BLaER1 (cell line): Measurements from ENCODE around the gene VEGFC.

ENCODE experiments used
- H3K27ac ChIP-seq: shearing (Covaris generic); formaldehyde crosslinking; 2 replicates; pipeline ENCODE4 v1.8.1; 2022
- H3K27me3 ChIP-seq: shearing (Covaris generic); formaldehyde crosslinking; 2 replicates; pipeline ENCODE4 v1.8.1; 2022
- H3K36me3 ChIP-seq: shearing (Covaris generic); formaldehyde crosslinking; 2 replicates; pipeline ENCODE4 v1.8.1; 2022
- H3K4me1 ChIP-seq: shearing (Covaris generic); formaldehyde crosslinking; 2 replicates; pipeline ENCODE4 v1.8.1; 2022
- H3K4me2 ChIP-seq: shearing (Covaris generic); formaldehyde crosslinking; 2 replicates; pipeline ENCODE4 v1.8.1; 2022
- H3K4me3 ChIP-seq: shearing (Covaris generic); formaldehyde crosslinking; 2 replicates; pipeline ENCODE4 v1.8.1; 2022
- H3K9ac ChIP-seq: shearing (Covaris generic); formaldehyde crosslinking; 2 replicates; pipeline ENCODE4 v1.8.1; 2022
- H3K9me3 ChIP-seq: shearing (Covaris generic); formaldehyde crosslinking; 2 replicates; pipeline ENCODE4 v1.8.1; 2022
- H4K20me1 ChIP-seq: shearing (Covaris generic); formaldehyde crosslinking; 2 replicates; pipeline ENCODE4 v1.8.1; 2022
- Cebpa-rat ChIP-seq: shearing (Covaris generic); IDR thresholded peaks from 2 replicates; pipeline ENCODE4 v1.8.1; 2022

VEGFC gene, protein sequence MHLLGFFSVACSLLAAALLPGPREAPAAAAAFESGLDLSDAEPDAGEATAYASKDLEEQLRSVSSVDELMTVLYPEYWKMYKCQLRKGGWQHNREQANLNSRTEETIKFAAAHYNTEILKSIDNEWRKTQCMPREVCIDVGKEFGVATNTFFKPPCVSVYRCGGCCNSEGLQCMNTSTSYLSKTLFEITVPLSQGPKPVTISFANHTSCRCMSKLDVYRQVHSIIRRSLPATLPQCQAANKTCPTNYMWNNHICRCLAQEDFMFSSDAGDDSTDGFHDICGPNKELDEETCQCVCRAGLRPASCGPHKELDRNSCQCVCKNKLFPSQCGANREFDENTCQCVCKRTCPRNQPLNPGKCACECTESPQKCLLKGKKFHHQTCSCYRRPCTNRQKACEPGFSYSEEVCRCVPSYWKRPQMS

DNA sequence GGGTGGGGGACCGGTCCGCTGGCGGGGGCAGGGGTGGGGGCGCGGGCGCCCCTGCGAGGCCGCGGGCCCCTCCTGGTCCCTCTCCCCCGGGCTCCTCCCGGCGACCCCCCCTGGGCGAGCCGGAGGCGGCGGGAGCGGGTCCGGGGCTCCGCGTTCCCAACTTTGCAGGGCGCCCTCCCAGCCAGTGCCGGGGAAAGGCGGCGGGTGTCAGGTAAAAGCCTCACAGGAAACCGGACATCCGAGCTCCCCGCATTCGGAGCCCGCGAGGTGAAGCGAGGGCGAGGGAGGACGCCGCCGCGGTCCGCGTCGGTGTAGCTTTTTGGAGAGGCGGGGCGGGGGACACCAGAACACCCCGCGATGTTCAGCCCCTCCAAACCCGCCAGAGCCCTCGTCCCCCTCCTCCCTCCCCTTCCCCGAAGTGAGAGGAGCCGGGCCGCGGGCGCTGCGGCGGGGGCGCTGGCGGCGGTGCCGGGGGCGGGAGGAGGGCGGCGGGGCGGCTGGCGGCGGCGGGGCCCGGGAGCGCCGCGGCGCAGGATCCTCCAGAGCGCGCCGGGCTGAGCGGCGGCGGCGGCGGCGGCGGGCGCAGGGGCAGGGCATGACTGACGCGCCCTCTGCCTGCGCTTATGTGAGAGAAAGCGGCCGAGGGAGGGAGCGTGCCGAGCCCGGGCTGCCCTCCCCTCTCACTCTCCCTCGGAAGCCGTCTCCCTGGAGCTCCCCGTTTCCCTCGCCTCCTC lies at the start of gene VEGFC:
VEGFC (minus strand) TSS at position 597 of the 734 bp plus-strand sequence. CDS start 611 bp downstream, outside the sequence.
- H4K20me1 ChIP-seq, result no peaks in the 10 kb centered on the region
- H3K27ac ChIP-seq, result no peak within 1 kb of the TSS
- H3K9me3 ChIP-seq, result no peaks in the 10 kb centered on the region
- peak within 1 kb of the TSS; percentile 64; the same call in 1 of the 2 replicates for H3K9ac ChIP-seq
- no peaks in the 10 kb centered on the region for H3K36me3 ChIP-seq
- peaks cover 16% of the 10 kb centered on the region for H3K27me3 ChIP-seq
- no peak for TF ChIP-seq Cebpa-rat
- peak within 1 kb of the TSS; percentile 87 for H3K4me2 ChIP-seq
- peak within 1 kb of the TSS; percentile 69 for H3K4me3 ChIP-seq
- peaks cover 6% of the 10 kb centered on the region for H3K4me1 ChIP-seq

GRCh38 chr4:176841711-176842112 lies 49.0 kb upstream of the VEGFC start:
- Histone ChIP-seq H3K27me3 (no peaks in the 10 kb centered on the region), H3K36me3 (no peaks in the 10 kb centered on the region), H3K4me1 (peaks cover 36% of the 10 kb centered on the region), H3K9me3 (peaks cover 14% of the 10 kb centered on the region), H3K27ac (no peak overlapping the region), H3K4me3 (no peak overlapping the region), H4K20me1 (no peaks in the 10 kb centered on the region), H3K9ac (no peak overlapping the region), H3K4me2 (no peak overlapping the region)
- no peak for TF ChIP-seq Cebpa-rat

DNA sequence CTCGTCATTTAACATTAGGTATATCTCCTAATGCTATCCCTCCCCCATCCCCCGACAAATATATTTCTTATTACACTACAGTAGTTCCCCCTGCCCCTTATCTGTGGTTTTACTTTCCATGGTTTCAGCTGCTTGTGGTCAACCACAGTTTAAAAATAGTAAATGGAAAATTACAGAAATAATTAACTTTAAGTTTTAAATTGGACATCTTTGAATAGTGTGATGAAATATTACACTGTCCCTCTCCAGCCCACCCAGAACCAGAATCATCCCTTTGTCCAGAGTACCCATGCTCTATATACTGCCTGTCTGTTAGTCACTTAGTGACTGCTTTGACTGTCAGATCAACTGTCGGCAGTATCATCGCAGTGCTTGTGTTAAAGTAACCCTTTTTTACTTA lies 47.4 kb upstream of the VEGFC start:
- Histone ChIP-seq H3K4me3 (no peak overlapping the region), H3K27ac (peak overlapping the region; percentile 16; the same call in 1 of the 2 replicates), H3K9me3 (peaks cover 4% of the 10 kb centered on the region), H4K20me1 (no peaks in the 10 kb centered on the region), H3K36me3 (no peaks in the 10 kb centered on the region), H3K4me1 (peaks cover 36% of the 10 kb centered on the region), H3K27me3 (no peaks in the 10 kb centered on the region), H3K4me2 (peak overlapping the region; percentile 59), H3K9ac (no peak overlapping the region)
- no peak for TF ChIP-seq Cebpa-rat

DNA sequence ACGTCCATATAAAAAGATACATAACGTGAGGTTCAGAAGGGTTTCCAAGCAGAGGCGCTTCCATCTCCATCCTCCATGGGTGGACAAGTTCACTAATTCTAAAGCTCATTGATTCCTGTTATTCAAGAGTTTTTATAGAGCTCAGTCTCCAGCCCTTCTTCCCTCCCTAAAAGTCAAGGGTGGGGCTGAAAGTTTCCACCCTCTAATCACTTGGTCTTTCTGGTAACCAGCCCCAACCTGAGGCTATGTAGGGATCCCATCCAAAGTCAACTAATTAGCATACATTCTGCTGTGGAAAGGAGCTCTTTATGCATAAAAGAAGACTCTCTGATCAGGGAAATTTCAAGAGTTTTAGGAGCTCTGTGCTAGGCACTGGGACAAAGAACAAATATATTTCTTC lies 46.9 kb upstream of the VEGFC start:
- H3K4me2 ChIP-seq, result peak overlapping the region; percentile 59
- H3K9me3 ChIP-seq, result peaks cover 3% of the 10 kb centered on the region
- no peaks in the 10 kb centered on the region for H3K36me3 ChIP-seq
- no peak overlapping the region for H3K27ac ChIP-seq
- no peak overlapping the region for H3K9ac ChIP-seq
- H4K20me1 ChIP-seq, result no peaks in the 10 kb centered on the region
- peaks cover 36% of the 10 kb centered on the region for H3K4me1 ChIP-seq
- no peak for TF ChIP-seq Cebpa-rat
- H3K4me3 ChIP-seq, result no peak overlapping the region
- no peaks in the 10 kb centered on the region for H3K27me3 ChIP-seq

DNA sequence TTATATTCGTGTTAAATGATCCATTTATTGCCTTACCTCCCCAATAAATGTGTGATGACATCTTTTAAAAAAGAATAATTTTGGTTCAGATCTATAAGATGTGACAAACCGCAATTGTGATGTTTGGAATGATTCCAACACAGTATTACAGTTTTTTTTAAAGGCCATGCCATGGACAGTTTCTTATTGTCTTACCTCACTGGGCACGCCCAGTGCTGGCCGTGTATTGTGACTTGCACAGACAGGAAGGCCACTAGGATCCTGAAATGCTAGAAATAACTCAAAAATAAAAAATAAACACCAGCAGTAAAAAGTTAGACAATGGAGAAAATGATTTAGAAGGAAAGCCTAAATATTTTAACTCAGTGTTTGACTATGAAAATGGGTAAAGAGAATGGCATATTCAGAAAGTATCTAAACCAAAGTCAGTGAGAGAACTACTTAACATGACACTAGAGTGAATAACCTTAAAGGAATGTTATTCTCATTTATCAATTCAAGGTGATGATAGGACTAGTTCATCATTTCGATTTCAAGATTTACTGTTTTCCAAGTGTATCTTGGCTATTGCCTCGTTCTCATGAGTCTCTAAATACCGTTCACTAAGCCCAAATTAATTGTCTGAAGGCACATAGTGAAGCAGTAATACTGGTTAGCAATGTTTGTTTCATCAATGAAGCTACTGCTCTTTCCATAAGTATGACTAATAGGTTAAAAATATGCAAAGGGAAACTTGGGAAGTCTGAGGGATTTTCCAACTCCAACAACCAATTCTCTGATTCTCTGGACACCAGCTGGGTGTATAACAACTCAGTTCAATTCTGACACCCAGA lies 46.1 kb upstream of the VEGFC start:
- H3K9ac ChIP-seq, result no peak overlapping the region
- H3K27ac ChIP-seq, result no peak overlapping the region
- no peaks in the 10 kb centered on the region for H3K36me3 ChIP-seq
- H3K4me2 ChIP-seq, result peak overlapping the region; percentile 59
- H4K20me1 ChIP-seq, result no peaks in the 10 kb centered on the region
- TF ChIP-seq Cebpa-rat, result no peak
- no peaks in the 10 kb centered on the region for H3K27me3 ChIP-seq
- no peak overlapping the region for H3K4me3 ChIP-seq
- no peaks in the 10 kb centered on the region; the same call in 1 of the 2 replicates for H3K9me3 ChIP-seq
- peaks cover 36% of the 10 kb centered on the region for H3K4me1 ChIP-seq

DNA sequence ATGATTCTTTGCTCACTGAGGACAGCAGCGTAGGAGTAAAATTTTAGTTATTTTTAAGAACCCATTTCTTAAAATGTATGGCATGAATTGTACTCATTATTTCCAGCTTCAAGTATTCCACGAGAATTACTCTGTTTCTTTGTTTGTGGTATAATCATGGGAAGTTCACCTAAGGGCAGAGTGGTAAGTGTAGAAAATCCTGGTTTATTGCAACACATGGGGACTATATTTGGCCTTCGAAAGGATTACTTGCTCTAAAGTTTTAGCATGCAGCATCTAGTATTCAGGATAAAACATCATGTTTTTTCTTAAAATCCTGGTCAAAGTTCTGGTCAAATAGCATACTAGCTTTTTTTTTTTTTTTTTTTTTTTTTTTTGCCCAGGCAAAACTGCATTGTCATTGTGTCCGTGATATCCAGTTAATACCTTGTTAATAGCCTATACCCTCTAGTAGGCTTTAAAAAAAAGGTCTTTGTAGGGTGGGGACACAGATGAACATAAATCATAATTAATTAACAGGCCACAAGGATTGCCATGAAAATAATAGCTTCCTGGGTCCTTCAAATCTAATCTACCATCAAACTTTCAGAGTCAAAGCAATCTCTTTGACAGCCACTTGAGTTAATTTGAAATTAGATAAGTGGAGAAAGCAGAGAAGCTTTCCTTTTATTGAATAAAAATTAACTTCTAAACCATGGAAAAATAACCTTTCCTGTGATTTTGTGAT lies 44.6 kb upstream of the VEGFC start:
- Histone ChIP-seq H3K4me1 (peaks cover 42% of the 10 kb centered on the region), H3K36me3 (no peaks in the 10 kb centered on the region), H3K4me2 (no peak overlapping the region), H3K27me3 (no peaks in the 10 kb centered on the region), H3K27ac (no peak overlapping the region), H4K20me1 (no peaks in the 10 kb centered on the region), H3K9ac (no peak overlapping the region), H3K4me3 (no peak overlapping the region), H3K9me3 (no peaks in the 10 kb centered on the region; the same call in 1 of the 2 replicates)
- no peak for TF ChIP-seq Cebpa-rat

- TF ChIP-seq Cebpa-rat, result no peak
These were observed 41.8 kb upstream of the VEGFC start for GRCh38 chr4:176834531-176834930.

DNA sequence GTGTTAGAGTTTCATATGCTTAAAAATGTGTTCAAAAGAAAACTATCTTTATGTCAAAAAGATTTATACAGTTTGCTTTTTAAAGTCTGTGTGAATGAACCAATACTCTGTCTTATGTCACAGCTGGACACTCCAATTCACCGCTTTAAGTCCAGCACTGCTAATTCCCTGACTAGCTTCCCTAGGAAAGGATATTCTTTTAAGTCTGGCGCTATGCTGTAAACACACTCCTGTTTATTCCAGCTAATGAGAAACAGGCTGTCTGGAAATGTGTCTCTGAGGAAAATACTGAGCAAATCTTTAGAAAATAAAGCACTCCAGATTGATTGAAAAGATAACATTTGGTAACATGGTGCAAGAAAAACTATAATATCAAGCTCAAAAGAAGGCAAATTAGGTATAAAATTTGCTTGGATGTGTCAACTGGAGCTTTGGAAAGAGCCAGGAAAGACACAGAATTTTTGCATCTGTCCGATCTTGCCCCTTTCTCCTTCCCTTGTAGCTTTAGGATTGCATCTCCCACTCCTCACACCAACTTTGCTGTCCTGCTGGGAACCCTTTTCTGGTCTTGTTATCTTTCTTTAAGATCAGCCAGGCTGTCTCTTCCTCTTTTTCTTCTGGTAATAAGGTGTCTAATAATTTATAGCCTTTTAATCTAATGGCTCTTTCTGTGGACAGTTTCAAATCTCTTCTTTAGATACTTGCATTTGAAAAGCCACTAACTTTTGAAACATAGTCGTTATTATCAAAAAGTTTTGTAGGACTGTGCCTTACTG lies 40.9 kb upstream of the VEGFC start:
- no peaks in the 10 kb centered on the region for H4K20me1 ChIP-seq
- no peak overlapping the region for H3K27ac ChIP-seq
- no peaks in the 10 kb centered on the region for H3K9me3 ChIP-seq
- H3K4me2 ChIP-seq, result no peak overlapping the region
- H3K9ac ChIP-seq, result no peak overlapping the region
- TF ChIP-seq Cebpa-rat, result no peak
- H3K27me3 ChIP-seq, result no peaks in the 10 kb centered on the region
- no peak overlapping the region for H3K4me3 ChIP-seq
- no peaks in the 10 kb centered on the region for H3K36me3 ChIP-seq
- peaks cover 11% of the 10 kb centered on the region for H3K4me1 ChIP-seq

More at GRCh38 chr4:176834531-176834930, 41.8 kb upstream of the VEGFC start:
- H3K4me2 ChIP-seq, result no peak overlapping the region
- H3K36me3 ChIP-seq, result no peaks in the 10 kb centered on the region
- H3K4me1 ChIP-seq, result peaks cover 20% of the 10 kb centered on the region
- H3K27ac ChIP-seq, result no peak overlapping the region
- H3K27me3 ChIP-seq, result no peaks in the 10 kb centered on the region
- no peaks in the 10 kb centered on the region for H4K20me1 ChIP-seq
- no peak overlapping the region for H3K4me3 ChIP-seq
- no peaks in the 10 kb centered on the region; the same call in 1 of the 2 replicates for H3K9me3 ChIP-seq
- no peak overlapping the region for H3K9ac ChIP-seq
